H1 (cell line): ENCODE results near the gene DPP4.

ENCODE experiments used
- CEBPB ChIP-seq: IDR thresholded peaks from 2 replicates; pipeline ENCODE4 v1.6.1; 2012; ENCODE audit warnings: low read depth, low read length
- EP300 ChIP-seq, 2 experiments: IDR thresholded peaks; 1 replicate in 1 of 2; 2 replicates in 1 of 2; pipeline ENCODE4 v1.6.1; 2011 to 2012; ENCODE audit warnings: low read depth in 2 of 2, low read length in 2 of 2, mild to moderate bottlenecking in 2 of 2, borderline replicate concordance in 1 of 2, inconsistent platforms in 1 of 2, moderate library complexity in 1 of 2
- POLR2AphosphoS5 ChIP-seq: IDR thresholded peaks from 2 replicates; pipeline ENCODE4 v1.6.1; 2011; ENCODE audit warnings: low read depth, low read length
- TAF1 ChIP-seq: IDR thresholded peaks from 2 replicates; pipeline ENCODE4 v1.6.1; 2011; ENCODE audit warnings: mild to moderate bottlenecking, low read depth, low read length
- TF ChIP-seq, protein P1 (sequence below), 3 experiments: IDR thresholded peaks; 1 replicate in 2 of 3; 2 replicates in 1 of 3; pipeline versions ENCODE4 v1.5.1 to v1.6.1; 2011; ENCODE audit warnings: low read length in 3 of 3, mild to moderate bottlenecking in 3 of 3, inconsistent platforms in 2 of 3, low read depth in 1 of 3, moderate library complexity in 1 of 3; ENCODE audit not compliant: insufficient read depth in 1 of 3; ENCODE audit errors: control extremely low read depth in 1 of 3

DNA sequence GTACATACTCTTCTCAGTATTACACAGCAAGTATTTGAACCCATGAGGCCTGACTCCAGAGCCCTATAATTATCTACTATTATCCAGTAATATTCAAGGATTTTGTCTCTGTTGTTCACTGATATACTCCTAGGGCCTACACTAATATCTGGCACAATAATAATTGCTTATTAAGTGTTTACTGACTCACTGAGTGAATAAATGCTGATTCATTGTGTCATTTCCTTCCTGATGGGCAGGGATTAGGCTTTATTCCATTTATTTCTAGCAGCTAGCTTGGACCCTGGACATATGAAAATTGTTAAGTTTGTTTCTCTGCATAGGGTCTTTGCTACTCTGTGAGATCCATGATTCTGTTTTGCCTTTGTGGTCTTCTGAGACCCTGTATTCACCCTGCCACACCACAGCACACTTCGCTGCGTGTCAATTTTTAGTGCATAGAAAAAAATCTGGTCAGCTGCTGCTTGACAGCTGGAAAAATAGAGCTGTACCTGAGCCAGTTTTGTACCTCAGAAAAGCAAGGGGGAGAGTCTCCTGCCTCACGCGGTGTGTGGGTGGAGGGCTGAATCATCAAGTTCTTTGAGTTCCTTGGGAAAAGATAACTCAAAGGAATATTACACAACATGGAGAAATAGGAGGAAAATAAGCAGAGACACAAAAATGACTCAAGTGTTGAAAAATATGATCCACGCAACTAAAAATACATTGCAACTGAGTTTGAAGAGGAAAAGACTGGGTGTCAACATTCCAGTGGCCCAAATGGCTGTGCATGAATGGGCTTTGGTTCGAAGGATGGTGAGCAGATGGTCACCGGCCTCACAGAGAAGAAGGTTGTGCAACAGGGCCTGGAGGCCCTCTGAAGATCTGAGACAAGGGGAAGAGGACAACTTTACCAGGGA lies 18.9 kb upstream of the DPP4 start:
- no peak for TF ChIP-seq EP300 (IDR thresholded peaks at IDR 0.05; ENCODE audit: borderline replicate concordance in 1 of 2, low read depth in 2 of 2, low read length in 2 of 2)
- TF ChIP-seq, protein P1, sequence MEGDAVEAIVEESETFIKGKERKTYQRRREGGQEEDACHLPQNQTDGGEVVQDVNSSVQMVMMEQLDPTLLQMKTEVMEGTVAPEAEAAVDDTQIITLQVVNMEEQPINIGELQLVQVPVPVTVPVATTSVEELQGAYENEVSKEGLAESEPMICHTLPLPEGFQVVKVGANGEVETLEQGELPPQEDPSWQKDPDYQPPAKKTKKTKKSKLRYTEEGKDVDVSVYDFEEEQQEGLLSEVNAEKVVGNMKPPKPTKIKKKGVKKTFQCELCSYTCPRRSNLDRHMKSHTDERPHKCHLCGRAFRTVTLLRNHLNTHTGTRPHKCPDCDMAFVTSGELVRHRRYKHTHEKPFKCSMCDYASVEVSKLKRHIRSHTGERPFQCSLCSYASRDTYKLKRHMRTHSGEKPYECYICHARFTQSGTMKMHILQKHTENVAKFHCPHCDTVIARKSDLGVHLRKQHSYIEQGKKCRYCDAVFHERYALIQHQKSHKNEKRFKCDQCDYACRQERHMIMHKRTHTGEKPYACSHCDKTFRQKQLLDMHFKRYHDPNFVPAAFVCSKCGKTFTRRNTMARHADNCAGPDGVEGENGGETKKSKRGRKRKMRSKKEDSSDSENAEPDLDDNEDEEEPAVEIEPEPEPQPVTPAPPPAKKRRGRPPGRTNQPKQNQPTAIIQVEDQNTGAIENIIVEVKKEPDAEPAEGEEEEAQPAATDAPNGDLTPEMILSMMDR (IDR thresholded peaks at IDR 0.05; ENCODE audit: control extremely low read depth in 1 of 3, insufficient read depth in 1 of 3, low read depth in 1 of 3, low read length in 3 of 3) = no peak
- TF ChIP-seq TAF1 = no peak
- no peak for TF ChIP-seq POLR2AphosphoS5
- TF ChIP-seq CEBPB = no peak
